Endothelial cell of umbilical vein (primary cell): ENCODE data around the gene RPP25.

Source experiments
- EZH2 ChIP-seq: IDR thresholded peaks from 2 replicates; pipeline ENCODE4 v1.6.1; 2012; ENCODE audit warnings: borderline replicate concordance, low read depth, mild to moderate bottlenecking, moderate library complexity, low read length, inconsistent platforms; ENCODE audit not compliant: severe bottlenecking
- FOS ChIP-seq: IDR thresholded peaks from 2 replicates; pipeline ENCODE4 v1.6.1; 2011; ENCODE audit warnings: mild to moderate bottlenecking, low read length, moderate library complexity, borderline replicate concordance; ENCODE audit not compliant: insufficient read depth
- MYC ChIP-seq: IDR thresholded peaks from one replicate; pipeline ENCODE4 v1.6.1; 2011; ENCODE audit warnings: mild to moderate bottlenecking, low read depth, low read length
- POLR2A ChIP-seq: IDR thresholded peaks from 2 replicates; pipeline ENCODE4 v1.6.1; 2012; ENCODE audit warnings: low read depth, mild to moderate bottlenecking, control low read depth, low read length
- POLR2AphosphoS5 ChIP-seq: IDR thresholded peaks from 2 replicates; pipeline ENCODE4 v1.6.1; 2012; ENCODE audit warnings: low read depth, mild to moderate bottlenecking, control low read depth, low read length, moderate library complexity; ENCODE audit not compliant: insufficient read depth
- TF ChIP-seq, protein P1 (sequence below), 2 donors: IDR thresholded peaks; 1 replicate in 1 of 2; 2 replicates in 1 of 2; pipeline ENCODE4 v1.5.1; 2011; ENCODE audit warnings: low read length in 2 of 2, mild to moderate bottlenecking in 2 of 2, moderate library complexity in 2 of 2, control low read depth in 1 of 2, inconsistent platforms in 1 of 2, low read depth in 1 of 2; ENCODE audit not compliant: insufficient read depth in 1 of 2; ENCODE audit errors: extremely low read depth in 1 of 2
- TF ChIP-seq, protein P2 (sequence below): IDR thresholded peaks from 2 replicates; pipeline ENCODE4 v1.6.1; 2011; ENCODE audit not compliant: insufficient read depth, insufficient read length

DNA sequence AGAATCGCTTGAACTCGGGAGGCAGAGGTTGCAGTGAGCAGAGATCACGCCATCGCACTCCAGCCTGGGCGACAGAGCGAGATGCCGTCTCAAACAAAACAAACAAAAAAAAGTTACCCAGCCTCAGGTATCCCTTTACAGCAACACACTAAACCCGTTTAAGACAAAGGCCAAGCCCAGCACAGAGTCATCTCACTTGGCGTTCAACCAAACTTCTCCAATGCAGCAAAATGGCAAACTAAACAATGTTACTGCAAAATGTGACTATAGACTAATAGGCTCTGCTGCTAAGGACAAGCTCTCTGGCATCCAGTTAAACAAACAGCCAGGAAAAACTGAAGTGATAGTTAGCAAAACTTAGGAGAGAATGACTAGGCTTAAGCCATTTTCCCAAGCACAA is 43.5 kb downstream of the RPP25 start:
- TF ChIP-seq, protein P1, sequence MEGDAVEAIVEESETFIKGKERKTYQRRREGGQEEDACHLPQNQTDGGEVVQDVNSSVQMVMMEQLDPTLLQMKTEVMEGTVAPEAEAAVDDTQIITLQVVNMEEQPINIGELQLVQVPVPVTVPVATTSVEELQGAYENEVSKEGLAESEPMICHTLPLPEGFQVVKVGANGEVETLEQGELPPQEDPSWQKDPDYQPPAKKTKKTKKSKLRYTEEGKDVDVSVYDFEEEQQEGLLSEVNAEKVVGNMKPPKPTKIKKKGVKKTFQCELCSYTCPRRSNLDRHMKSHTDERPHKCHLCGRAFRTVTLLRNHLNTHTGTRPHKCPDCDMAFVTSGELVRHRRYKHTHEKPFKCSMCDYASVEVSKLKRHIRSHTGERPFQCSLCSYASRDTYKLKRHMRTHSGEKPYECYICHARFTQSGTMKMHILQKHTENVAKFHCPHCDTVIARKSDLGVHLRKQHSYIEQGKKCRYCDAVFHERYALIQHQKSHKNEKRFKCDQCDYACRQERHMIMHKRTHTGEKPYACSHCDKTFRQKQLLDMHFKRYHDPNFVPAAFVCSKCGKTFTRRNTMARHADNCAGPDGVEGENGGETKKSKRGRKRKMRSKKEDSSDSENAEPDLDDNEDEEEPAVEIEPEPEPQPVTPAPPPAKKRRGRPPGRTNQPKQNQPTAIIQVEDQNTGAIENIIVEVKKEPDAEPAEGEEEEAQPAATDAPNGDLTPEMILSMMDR (IDR thresholded peaks at IDR 0.05; ENCODE audit: extremely low read depth in 1 of 2, insufficient read depth in 1 of 2, low read depth in 1 of 2, low read length in 2 of 2) = no peak
- TF ChIP-seq EZH2 (no peak), POLR2AphosphoS5 (no peak), FOS (no peak), POLR2A (no peak), MYC (no peak)
- TF ChIP-seq, protein P2, sequence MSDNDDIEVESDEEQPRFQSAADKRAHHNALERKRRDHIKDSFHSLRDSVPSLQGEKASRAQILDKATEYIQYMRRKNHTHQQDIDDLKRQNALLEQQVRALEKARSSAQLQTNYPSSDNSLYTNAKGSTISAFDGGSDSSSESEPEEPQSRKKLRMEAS = no peak
